Gastroesophageal sphincter (tissue), 3 donors: ENCODE results near the gene FBRSL1.

Experiments
- EP300 ChIP-seq: sonication (generic); formaldehyde crosslinking; IDR thresholded peaks from one replicate; pipeline ENCODE4 v1.6.1; 2017; ENCODE audit warnings: antibody characterized with exemption, mild to moderate bottlenecking
- POLR2A ChIP-seq, 2 donors: fragments of 450-650 bp; IDR thresholded peaks; one replicate each; pipeline ENCODE4 v1.6.1; 2017; ENCODE audit warnings: antibody characterized with exemption in 2 of 2, mild to moderate bottlenecking in 2 of 2, moderate library complexity in 1 of 2
- POLR2AphosphoS5 ChIP-seq: sonication (generic); formaldehyde crosslinking; IDR thresholded peaks from one replicate; pipeline ENCODE4 v1.6.1; 2017; ENCODE audit warnings: antibody characterized with exemption
- TF ChIP-seq, protein P1 (sequence below), 4 experiments: fragments of 200-600 bp in 2 of 4; fragments of 450-650 bp in 2 of 4; sonication (generic) in 1 of 4; IDR thresholded peaks; one replicate each; pipeline ENCODE4 v1.5.1; 2017 to 2019; ENCODE audit warnings: antibody characterized with exemption in 4 of 4, mild to moderate bottlenecking in 2 of 4, moderate library complexity in 2 of 4

DNA sequence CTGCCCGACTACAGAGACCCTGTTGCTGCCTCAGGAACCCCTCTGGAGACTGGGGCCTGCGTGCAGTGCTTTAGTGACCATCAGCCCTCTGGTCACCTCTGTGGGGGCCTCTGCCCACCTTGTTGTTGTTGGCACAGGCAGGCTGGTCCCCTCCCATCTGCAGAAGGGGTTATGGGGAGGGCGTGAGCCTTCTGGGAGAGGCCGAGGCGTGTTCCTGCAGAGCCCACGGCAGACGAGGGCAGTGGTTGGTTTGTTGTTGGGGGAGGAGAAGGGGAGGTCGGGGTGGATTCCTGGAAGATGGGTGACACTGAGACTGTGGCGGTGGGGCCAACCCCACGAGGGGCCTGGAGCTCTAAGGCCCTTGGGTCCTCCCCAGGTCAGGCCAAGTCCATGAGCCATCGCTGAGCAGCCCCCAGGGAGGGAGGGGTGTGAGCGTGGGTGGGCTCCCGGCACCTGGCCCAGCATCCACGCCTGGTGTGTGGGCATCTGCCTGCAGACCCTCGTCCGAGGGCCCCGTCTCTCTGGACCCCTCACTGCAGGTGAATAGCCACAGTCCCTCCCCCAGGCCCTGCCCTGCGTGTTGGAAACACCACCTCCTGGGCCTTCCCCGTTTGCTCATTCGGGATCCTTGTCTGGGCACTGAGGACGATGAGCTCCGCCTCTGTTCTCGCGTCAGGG, 23.6 kb downstream of the FBRSL1 start:
- TF ChIP-seq, protein P1, sequence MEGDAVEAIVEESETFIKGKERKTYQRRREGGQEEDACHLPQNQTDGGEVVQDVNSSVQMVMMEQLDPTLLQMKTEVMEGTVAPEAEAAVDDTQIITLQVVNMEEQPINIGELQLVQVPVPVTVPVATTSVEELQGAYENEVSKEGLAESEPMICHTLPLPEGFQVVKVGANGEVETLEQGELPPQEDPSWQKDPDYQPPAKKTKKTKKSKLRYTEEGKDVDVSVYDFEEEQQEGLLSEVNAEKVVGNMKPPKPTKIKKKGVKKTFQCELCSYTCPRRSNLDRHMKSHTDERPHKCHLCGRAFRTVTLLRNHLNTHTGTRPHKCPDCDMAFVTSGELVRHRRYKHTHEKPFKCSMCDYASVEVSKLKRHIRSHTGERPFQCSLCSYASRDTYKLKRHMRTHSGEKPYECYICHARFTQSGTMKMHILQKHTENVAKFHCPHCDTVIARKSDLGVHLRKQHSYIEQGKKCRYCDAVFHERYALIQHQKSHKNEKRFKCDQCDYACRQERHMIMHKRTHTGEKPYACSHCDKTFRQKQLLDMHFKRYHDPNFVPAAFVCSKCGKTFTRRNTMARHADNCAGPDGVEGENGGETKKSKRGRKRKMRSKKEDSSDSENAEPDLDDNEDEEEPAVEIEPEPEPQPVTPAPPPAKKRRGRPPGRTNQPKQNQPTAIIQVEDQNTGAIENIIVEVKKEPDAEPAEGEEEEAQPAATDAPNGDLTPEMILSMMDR (IDR thresholded peaks at IDR 0.05) = no peak
- TF ChIP-seq POLR2A (IDR thresholded peaks at IDR 0.05) (no peak), POLR2AphosphoS5 (no peak), EP300 (no peak)
